Measurements from ENCODE around the gene TFAP2E. TPM values are rescaled to one million over a fixed set of nuclear protein-coding genes. Genes with fewer than 3 reads are reported as not detected.

Gene TFAP2E
- polyA plus RNA-seq, 4 donors = 0.64 to 1.4 TPM; not detected in 2

- H3K36me3 ChIP-seq (ENCODE audit: control insufficient read depth in 3 of 3, insufficient read depth in 2 of 3, low read depth in 1 of 3, low read length in 3 of 3) = peaks cover 15 to 45% (median 23%) of the 10 kb centered on the region in 3 donors
- 87 to 95% (median 95%) methylated on average over 6 of the region's 6 CpGs for WGBS, 3 donors
- no peak for FAIRE-seq
- H3K9me3 ChIP-seq (ENCODE audit: control insufficient read depth in 2 of 2, insufficient read depth in 1 of 2, low read depth in 1 of 2, low read length in 1 of 2) = no peaks in the 10 kb centered on the region
- no peak overlapping the region for H3K27ac ChIP-seq (ENCODE audit: low read depth in 1 of 3, low read length in 2 of 3)
- H3K4me1 ChIP-seq (ENCODE audit: control insufficient read depth in 3 of 3, insufficient read depth in 2 of 3, low read depth in 1 of 3, low read length in 2 of 3) = no peaks in the 10 kb centered on the region
- H3K27me3 ChIP-seq (ENCODE audit: control insufficient read depth in 3 of 3, insufficient read depth in 3 of 3, low read length in 3 of 3) = no peaks in the 10 kb centered on the region
- H3K4me3 ChIP-seq (ENCODE audit: low read depth in 1 of 3, low read length in 3 of 3) = no peak overlapping the region
- no peak for DNase-seq
These were observed 32.2 kb downstream of the TFAP2E start for GRCh38 chr1:35605071-35605866.

- FAIRE-seq (no peak), DNase-seq (no peak)
- H3K27me3 ChIP-seq (ENCODE audit: control insufficient read depth in 3 of 3, insufficient read depth in 3 of 3, low read length in 3 of 3) = no peaks in the 10 kb centered on the region
- WGBS, 3 donors = 87 to 96% (median 95%) methylated on average over 4 of the region's 4 CpGs
- H3K4me1 ChIP-seq (ENCODE audit: control insufficient read depth in 3 of 3, insufficient read depth in 2 of 3, low read depth in 1 of 3, low read length in 2 of 3) = no peaks in the 10 kb centered on the region
- no peak overlapping the region for H3K4me3 ChIP-seq (ENCODE audit: low read depth in 1 of 3, low read length in 3 of 3)
- no peak overlapping the region for H3K27ac ChIP-seq (ENCODE audit: low read depth in 1 of 3, low read length in 2 of 3)
- H3K9me3 ChIP-seq (ENCODE audit: control insufficient read depth in 2 of 2, insufficient read depth in 1 of 2, low read depth in 1 of 2, low read length in 1 of 2) = no peaks in the 10 kb centered on the region
- H3K36me3 ChIP-seq (ENCODE audit: control insufficient read depth in 3 of 3, insufficient read depth in 2 of 3, low read depth in 1 of 3, low read length in 3 of 3) = peaks cover 12 to 45% (median 23%) of the 10 kb centered on the region in 3 donors
These were observed 32.7 kb downstream of the TFAP2E start for GRCh38 chr1:35605867-35606182.

GRCh38 chr1:35611655-35612054 is 38.5 kb downstream of the TFAP2E start:
- WGBS, 3 donors = 96 to 100% (median 97%) methylated on average over 7 of the region's 7 CpGs
- no peak for FAIRE-seq
- no peaks in the 10 kb centered on the region for H3K4me1 ChIP-seq (ENCODE audit: control insufficient read depth in 3 of 3, insufficient read depth in 2 of 3, low read depth in 1 of 3, low read length in 2 of 3)

GRCh38 chr1:35615440-35615839 is 42.3 kb downstream of the TFAP2E start:
- no peaks in the 10 kb centered on the region for H3K27me3 ChIP-seq (ENCODE audit: control insufficient read depth in 3 of 3, insufficient read depth in 3 of 3, low read length in 3 of 3)
- H3K9me3 ChIP-seq (ENCODE audit: control insufficient read depth in 2 of 2, insufficient read depth in 1 of 2, low read depth in 1 of 2, low read length in 1 of 2) = no peaks in the 10 kb centered on the region
- FAIRE-seq (no peak), DNase-seq (no peak)
- H3K36me3 ChIP-seq (ENCODE audit: control insufficient read depth in 3 of 3, insufficient read depth in 2 of 3, low read depth in 1 of 3, low read length in 3 of 3) = peaks cover 0 to 24% (median 5%) of the 10 kb centered on the region in 3 donors
- H3K4me3 ChIP-seq (ENCODE audit: low read depth in 1 of 3, low read length in 3 of 3) = no peak overlapping the region
- no peak overlapping the region for H3K27ac ChIP-seq (ENCODE audit: low read depth in 1 of 3, low read length in 2 of 3)
- H3K4me1 ChIP-seq (ENCODE audit: control insufficient read depth in 3 of 3, insufficient read depth in 2 of 3, low read depth in 1 of 3, low read length in 2 of 3) = no peaks in the 10 kb centered on the region
- WGBS, 3 donors = 81 to 96% (median 90%) methylated on average over 8 of the region's 8 CpGs

More at GRCh38 chr1:35611655-35612054, 38.5 kb downstream of the TFAP2E start:
- Histone ChIP-seq H3K27ac (ENCODE audit: low read depth in 1 of 3, low read length in 2 of 3) (no peak overlapping the region), H3K27me3 (ENCODE audit: control insufficient read depth in 3 of 3, insufficient read depth in 3 of 3, low read length in 3 of 3) (no peaks in the 10 kb centered on the region), H3K4me3 (ENCODE audit: low read depth in 1 of 3, low read length in 3 of 3) (no peak overlapping the region), H3K9me3 (ENCODE audit: control insufficient read depth in 2 of 2, insufficient read depth in 1 of 2, low read depth in 1 of 2, low read length in 1 of 2) (no peaks in the 10 kb centered on the region), H3K36me3 (ENCODE audit: control insufficient read depth in 3 of 3, insufficient read depth in 2 of 3, low read depth in 1 of 3, low read length in 3 of 3) (peaks cover 7 to 26% (median 8%) of the 10 kb centered on the region in 3 donors)
- DNase-seq = no peak

- FAIRE-seq (no peak), DNase-seq (no peak)
- WGBS, 3 donors = 84 to 86% (median 85%) methylated on average over 6 of the region's 6 CpGs
- Histone ChIP-seq H3K4me1 (ENCODE audit: control insufficient read depth in 3 of 3, insufficient read depth in 2 of 3, low read depth in 1 of 3, low read length in 2 of 3) (no peaks in the 10 kb centered on the region), H3K27ac (ENCODE audit: low read depth in 1 of 3, low read length in 2 of 3) (no peak overlapping the region), H3K36me3 (ENCODE audit: control insufficient read depth in 3 of 3, insufficient read depth in 2 of 3, low read depth in 1 of 3, low read length in 3 of 3) (peaks cover 0 to 28% (median 9%) of the 10 kb centered on the region in 3 donors), H3K9me3 (ENCODE audit: control insufficient read depth in 2 of 2, insufficient read depth in 1 of 2, low read depth in 1 of 2, low read length in 1 of 2) (no peaks in the 10 kb centered on the region), H3K27me3 (ENCODE audit: control insufficient read depth in 3 of 3, insufficient read depth in 3 of 3, low read length in 3 of 3) (no peaks in the 10 kb centered on the region), H3K4me3 (ENCODE audit: low read depth in 1 of 3, low read length in 3 of 3) (no peak overlapping the region)
These were observed 46.4 kb downstream of the TFAP2E start for GRCh38 chr1:35619237-35620121.

- DNase-seq (no peak), FAIRE-seq (no peak)
- Histone ChIP-seq H3K36me3 (ENCODE audit: control insufficient read depth in 3 of 3, insufficient read depth in 2 of 3, low read depth in 1 of 3, low read length in 3 of 3) (peaks cover 0 to 27% (median 9%) of the 10 kb centered on the region in 3 donors), H3K4me3 (ENCODE audit: low read depth in 1 of 3, low read length in 3 of 3) (no peak overlapping the region), H3K27ac (ENCODE audit: low read depth in 1 of 3, low read length in 2 of 3) (no peak overlapping the region), H3K4me1 (ENCODE audit: control insufficient read depth in 3 of 3, insufficient read depth in 2 of 3, low read depth in 1 of 3, low read length in 2 of 3) (no peaks in the 10 kb centered on the region), H3K27me3 (ENCODE audit: control insufficient read depth in 3 of 3, insufficient read depth in 3 of 3, low read length in 3 of 3) (no peaks in the 10 kb centered on the region), H3K9me3 (ENCODE audit: control insufficient read depth in 2 of 2, insufficient read depth in 1 of 2, low read depth in 1 of 2, low read length in 1 of 2) (no peaks in the 10 kb centered on the region)
- 83 to 95% (median 92%) methylated on average over 4 of the region's 4 CpGs for WGBS, 3 donors
These were observed 49.5 kb downstream of the TFAP2E start for GRCh38 chr1:35622510-35623178.

- DNase-seq (no peak), FAIRE-seq (no peak)
- peaks cover 0 to 25% (median 7%) of the 10 kb centered on the region in 3 donors for H3K36me3 ChIP-seq (ENCODE audit: control insufficient read depth in 3 of 3, insufficient read depth in 2 of 3, low read depth in 1 of 3, low read length in 3 of 3)
These were observed 50.7 kb downstream of the TFAP2E start for GRCh38 chr1:35623832-35624231.

GRCh38 chr1:35629051-35629450 is 55.9 kb downstream of the TFAP2E start:
- WGBS, 3 donors = 43 to 69% (median 55%) methylated on average over 2 of the region's 2 CpGs

More at GRCh38 chr1:35623832-35624231, 50.7 kb downstream of the TFAP2E start:
- H3K27ac ChIP-seq (ENCODE audit: low read depth in 1 of 3, low read length in 2 of 3) = no peak overlapping the region
- no peaks in the 10 kb centered on the region for H3K9me3 ChIP-seq (ENCODE audit: control insufficient read depth in 2 of 2, insufficient read depth in 1 of 2, low read depth in 1 of 2, low read length in 1 of 2)
- no peaks in the 10 kb centered on the region for H3K4me1 ChIP-seq (ENCODE audit: control insufficient read depth in 3 of 3, insufficient read depth in 2 of 3, low read depth in 1 of 3, low read length in 2 of 3)
- no peak overlapping the region for H3K4me3 ChIP-seq (ENCODE audit: low read depth in 1 of 3, low read length in 3 of 3)
- no peaks in the 10 kb centered on the region for H3K27me3 ChIP-seq (ENCODE audit: control insufficient read depth in 3 of 3, insufficient read depth in 3 of 3, low read length in 3 of 3)

More at GRCh38 chr1:35629051-35629450, 55.9 kb downstream of the TFAP2E start:
- H3K9me3 ChIP-seq (ENCODE audit: control insufficient read depth in 2 of 2, insufficient read depth in 1 of 2, low read depth in 1 of 2, low read length in 1 of 2) = no peaks in the 10 kb centered on the region
- FAIRE-seq (no peak), DNase-seq (peak in 1 of 2 donors; percentile 24)
- peaks cover 0 to 26% (median 15%) of the 10 kb centered on the region in 3 donors for H3K36me3 ChIP-seq (ENCODE audit: control insufficient read depth in 3 of 3, insufficient read depth in 2 of 3, low read depth in 1 of 3, low read length in 3 of 3)
- no peak overlapping the region for H3K4me3 ChIP-seq (ENCODE audit: low read depth in 1 of 3, low read length in 3 of 3)
- no peaks in the 10 kb centered on the region for H3K4me1 ChIP-seq (ENCODE audit: control insufficient read depth in 3 of 3, insufficient read depth in 2 of 3, low read depth in 1 of 3, low read length in 2 of 3)
- H3K27me3 ChIP-seq (ENCODE audit: control insufficient read depth in 3 of 3, insufficient read depth in 3 of 3, low read length in 3 of 3) = no peaks in the 10 kb centered on the region
- H3K27ac ChIP-seq (ENCODE audit: low read depth in 1 of 3, low read length in 2 of 3) = no peak overlapping the region
